ENCODE results near the gene SOS1. TPM values are rescaled to one million over a fixed set of nuclear protein-coding genes. Genes with fewer than 3 reads are reported as not detected.

SOS1 gene
- total RNA-seq, 1 donor from 2014 or later, result 11.7 TPM

- TF ChIP-seq CTCF (conservative IDR thresholded peaks at IDR 0.05; ENCODE audit: low read depth, low read length), result no peak
- H3K4me3 ChIP-seq (ENCODE audit: low read depth, low read length), result no peak overlapping the region
Observed at GRCh38 chr2:39099310-39099869, 21.5 kb downstream of the SOS1 start.

GRCh38 chr2:39095624-39096023, 25.2 kb downstream of the SOS1 start:
- no peak overlapping the region for H3K4me3 ChIP-seq (ENCODE audit: low read depth, low read length)
- DNase-seq (ENCODE audit: low read depth), result no peak
- TF ChIP-seq CTCF (conservative IDR thresholded peaks at IDR 0.05; ENCODE audit: low read depth, low read length), result no peak

More at GRCh38 chr2:39099310-39099869, 21.5 kb downstream of the SOS1 start:
- DNase-seq (ENCODE audit: low read depth), result no peak

- DNase-seq (ENCODE audit: low read depth), result no peak
- H3K4me3 ChIP-seq (ENCODE audit: low read depth, low read length), result no peak overlapping the region
- no peak for TF ChIP-seq CTCF (conservative IDR thresholded peaks at IDR 0.05; ENCODE audit: low read depth, low read length)
Observed at GRCh38 chr2:39094717-39095363, 26.0 kb downstream of the SOS1 start.

- TF ChIP-seq CTCF (conservative IDR thresholded peaks at IDR 0.05; ENCODE audit: low read depth, low read length), result no peak
- no peak overlapping the region for H3K4me3 ChIP-seq (ENCODE audit: low read depth, low read length)
- no peak for DNase-seq (ENCODE audit: low read depth)
Observed at GRCh38 chr2:39093218-39093898, 27.5 kb downstream of the SOS1 start.

GRCh38 chr2:39091543-39091942, 29.3 kb downstream of the SOS1 start:
- no peak for DNase-seq (ENCODE audit: low read depth)
- no peak overlapping the region for H3K4me3 ChIP-seq (ENCODE audit: low read depth, low read length)
- TF ChIP-seq CTCF (conservative IDR thresholded peaks at IDR 0.05; ENCODE audit: low read depth, low read length), result no peak

DNA sequence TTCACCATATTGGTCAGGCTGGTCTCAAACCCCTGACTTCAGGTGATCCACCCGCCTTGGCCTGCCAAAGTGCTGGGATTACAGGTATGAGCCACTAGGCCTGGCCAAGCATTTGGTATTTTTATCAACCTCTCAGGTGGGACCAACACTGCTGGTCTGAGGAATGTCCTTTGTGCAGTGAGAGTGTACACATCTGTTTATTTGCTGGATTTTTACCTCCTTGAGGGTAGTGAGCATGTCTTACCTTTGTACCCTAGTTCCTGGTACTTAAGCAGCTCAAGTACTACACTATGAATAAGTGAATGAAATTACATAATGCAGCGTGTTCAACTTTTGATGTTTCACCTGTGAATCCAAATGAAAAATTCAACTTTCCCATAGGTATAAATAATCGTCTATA, 29.8 kb downstream of the SOS1 start:
- H3K4me3 ChIP-seq (ENCODE audit: low read depth, low read length), result no peak overlapping the region
- DNase-seq (ENCODE audit: low read depth), result no peak

More for the DNA sequence above, 29.8 kb downstream of the SOS1 start:
- TF ChIP-seq CTCF (conservative IDR thresholded peaks at IDR 0.05; ENCODE audit: low read depth, low read length), result no peak
